Loucy (cell line): ENCODE measurements around the gene OSGIN1.

Experiments
- H2AFZ ChIP-seq: fragments of 200-600 bp; sonication (generic); 2 replicates; pipeline ENCODE4 v1.6.0; 2016; ENCODE audit warnings: antibody characterized with exemption, mild to moderate bottlenecking, low read length, moderate library complexity
- H3F3A ChIP-seq: fragments of 200-600 bp; 2 replicates; pipeline ENCODE4 v1.6.0; 2016; ENCODE audit warnings: antibody characterized with exemption, low read depth, mild to moderate bottlenecking
- H3K27me3 ChIP-seq: fragments of 200-600 bp; sonication (generic); 2 replicates; pipeline ENCODE4 v1.6.1; 2014; ENCODE audit warnings: low read length, mild to moderate bottlenecking; ENCODE audit not compliant: insufficient read depth, poor library complexity, severe bottlenecking
- H3K36me3 ChIP-seq: fragments of 200-600 bp; sonication (generic); 2 replicates; pipeline ENCODE4 v1.6.1; 2016; ENCODE audit warnings: low read length; ENCODE audit not compliant: insufficient read depth
- H3K4me1 ChIP-seq: fragments of 200-600 bp; sonication (generic); 2 replicates; pipeline ENCODE4 v1.5.1; 2014; ENCODE audit warnings: low read length, mild to moderate bottlenecking; ENCODE audit not compliant: insufficient read depth, poor library complexity, severe bottlenecking
- H3K4me2 ChIP-seq: fragments of 200-600 bp; sonication (generic); 2 replicates; pipeline ENCODE4 v1.6.0; 2014; ENCODE audit warnings: antibody characterized with exemption, low read length, low read depth, mild to moderate bottlenecking; ENCODE audit not compliant: poor library complexity, severe bottlenecking
- H3K4me3 ChIP-seq: fragments of 200-600 bp; sonication (generic); 2 replicates; pipeline ENCODE4 v1.5.1; 2014; ENCODE audit warnings: low read length, mild to moderate bottlenecking, mixed read lengths; ENCODE audit not compliant: poor library complexity, severe bottlenecking
- H3K79me2 ChIP-seq: fragments of 200-600 bp; sonication (generic); 2 replicates; pipeline ENCODE4 v1.6.1; 2014; ENCODE audit warnings: low read length; ENCODE audit not compliant: insufficient read depth
- H3K9ac ChIP-seq: fragments of 200-600 bp; sonication (generic); 2 replicates; pipeline ENCODE4 v1.6.0; 2014; ENCODE audit warnings: mild to moderate bottlenecking, low read depth, low read length, moderate library complexity; ENCODE audit not compliant: poor library complexity, severe bottlenecking
- H3K9me2 ChIP-seq: fragments of 200-600 bp; sonication (generic); replicated peaks from 2 replicates; pipeline ENCODE4 v1.6.1; 2016; ENCODE audit warnings: low read depth, low read length, mixed read lengths
- H3K9me3 ChIP-seq: fragments of 200-600 bp; sonication (generic); 2 replicates; pipeline ENCODE4 v1.6.1; 2014; ENCODE audit warnings: mild to moderate bottlenecking, antibody characterized with exemption, low read length, low read depth; ENCODE audit not compliant: insufficient read depth
- H4K20me1 ChIP-seq: fragments of 200-600 bp; sonication (generic); 2 replicates; pipeline ENCODE4 v1.6.0; 2014; ENCODE audit warnings: antibody characterized with exemption, low read length, mild to moderate bottlenecking; ENCODE audit not compliant: insufficient read depth, poor library complexity, severe bottlenecking
- EZH2phosphoT487 ChIP-seq: fragments of 200-600 bp; IDR thresholded peaks from 2 replicates; pipeline ENCODE4 v1.6.1; 2018; ENCODE audit warnings: antibody characterized with exemption, mild to moderate bottlenecking, moderate library complexity, borderline replicate concordance
- TF ChIP-seq, protein P1 (sequence below): fragments of 200-600 bp; sonication (generic); conservative IDR thresholded peaks from 2 replicates; pipeline ENCODE4 v1.5.1; 2014; ENCODE audit warnings: mild to moderate bottlenecking, antibody characterized with exemption, low read length

Gene OSGIN1

GRCh38 chr16:83958137-83958845 is 5.3 kb downstream of the OSGIN1 start:
- Histone ChIP-seq H3F3A (no peaks in the 10 kb centered on the region), H3K4me1 (peaks cover 7% of the 10 kb centered on the region), H3K4me2 (no peak overlapping the region), H4K20me1 (no peaks in the 10 kb centered on the region), H2AFZ (no peak overlapping the region), H3K9me3 (no peaks in the 10 kb centered on the region), H3K27me3 (no peaks in the 10 kb centered on the region), H3K79me2 (no peaks in the 10 kb centered on the region), H3K9me2 (no peaks in the 10 kb centered on the region), H3K4me3 (no peak overlapping the region), H3K36me3 (no peaks in the 10 kb centered on the region), H3K9ac (no peak overlapping the region)
- TF ChIP-seq EZH2phosphoT487: no peak
- TF ChIP-seq, protein P1, sequence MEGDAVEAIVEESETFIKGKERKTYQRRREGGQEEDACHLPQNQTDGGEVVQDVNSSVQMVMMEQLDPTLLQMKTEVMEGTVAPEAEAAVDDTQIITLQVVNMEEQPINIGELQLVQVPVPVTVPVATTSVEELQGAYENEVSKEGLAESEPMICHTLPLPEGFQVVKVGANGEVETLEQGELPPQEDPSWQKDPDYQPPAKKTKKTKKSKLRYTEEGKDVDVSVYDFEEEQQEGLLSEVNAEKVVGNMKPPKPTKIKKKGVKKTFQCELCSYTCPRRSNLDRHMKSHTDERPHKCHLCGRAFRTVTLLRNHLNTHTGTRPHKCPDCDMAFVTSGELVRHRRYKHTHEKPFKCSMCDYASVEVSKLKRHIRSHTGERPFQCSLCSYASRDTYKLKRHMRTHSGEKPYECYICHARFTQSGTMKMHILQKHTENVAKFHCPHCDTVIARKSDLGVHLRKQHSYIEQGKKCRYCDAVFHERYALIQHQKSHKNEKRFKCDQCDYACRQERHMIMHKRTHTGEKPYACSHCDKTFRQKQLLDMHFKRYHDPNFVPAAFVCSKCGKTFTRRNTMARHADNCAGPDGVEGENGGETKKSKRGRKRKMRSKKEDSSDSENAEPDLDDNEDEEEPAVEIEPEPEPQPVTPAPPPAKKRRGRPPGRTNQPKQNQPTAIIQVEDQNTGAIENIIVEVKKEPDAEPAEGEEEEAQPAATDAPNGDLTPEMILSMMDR: no peak

DNA sequence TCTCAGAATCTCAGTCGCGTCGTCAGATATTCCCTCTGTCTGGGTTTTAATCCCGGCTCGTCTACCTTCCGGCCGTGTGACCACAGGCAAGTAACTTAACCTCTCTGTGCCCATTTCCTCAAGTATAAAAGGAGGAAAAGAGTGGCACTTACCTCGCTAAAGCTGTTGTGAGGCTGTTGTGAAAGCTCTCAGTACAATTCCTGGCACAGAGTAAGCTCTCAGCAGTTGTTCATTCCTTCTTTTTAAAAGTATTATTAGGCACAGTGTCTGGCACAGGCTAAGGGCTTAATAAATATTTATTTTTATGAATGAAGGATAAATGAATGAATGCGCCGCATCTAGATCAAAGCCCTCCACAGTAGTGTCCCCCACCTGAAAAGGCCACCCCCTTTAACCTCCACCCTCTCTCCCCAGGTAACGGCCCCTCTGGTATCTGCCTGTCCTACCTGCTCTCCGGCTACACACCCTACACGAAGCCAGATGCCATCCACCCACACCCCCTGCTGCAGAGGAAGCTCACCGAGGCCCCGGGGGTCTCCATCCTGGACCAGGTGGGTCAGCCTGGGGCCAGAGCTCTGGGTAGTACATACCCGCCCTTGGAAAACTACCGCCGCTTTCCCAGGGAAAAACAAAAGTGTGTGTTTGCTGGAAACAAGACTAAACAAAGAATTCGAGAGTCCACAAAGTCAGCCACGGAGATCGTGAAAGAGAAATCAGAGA is 6.0 kb downstream of the OSGIN1 start:
- Histone ChIP-seq H3K36me3 (no peaks in the 10 kb centered on the region), H2AFZ (no peak overlapping the region), H3K4me2 (no peak overlapping the region), H3K4me3 (no peak overlapping the region), H3K9ac (no peak overlapping the region), H3K79me2 (no peaks in the 10 kb centered on the region), H3F3A (no peaks in the 10 kb centered on the region), H3K9me2 (no peaks in the 10 kb centered on the region), H4K20me1 (no peaks in the 10 kb centered on the region), H3K9me3 (no peaks in the 10 kb centered on the region), H3K27me3 (no peaks in the 10 kb centered on the region), H3K4me1 (no peaks in the 10 kb centered on the region)
- TF ChIP-seq, protein P1: no peak
- no peak for TF ChIP-seq EZH2phosphoT487

- Histone ChIP-seq H3K4me1 (no peaks in the 10 kb centered on the region), H3K9me3 (no peaks in the 10 kb centered on the region), H3K4me3 (no peak overlapping the region), H2AFZ (no peak overlapping the region), H3K79me2 (no peaks in the 10 kb centered on the region), H4K20me1 (no peaks in the 10 kb centered on the region), H3K4me2 (no peak overlapping the region), H3F3A (no peaks in the 10 kb centered on the region), H3K36me3 (no peaks in the 10 kb centered on the region), H3K27me3 (no peaks in the 10 kb centered on the region), H3K9ac (no peak overlapping the region), H3K9me2 (no peaks in the 10 kb centered on the region)
- TF ChIP-seq, protein P1: no peak
- TF ChIP-seq EZH2phosphoT487: no peak
Observed at GRCh38 chr16:83959656-83960434, 6.8 kb downstream of the OSGIN1 start.
